ENCODE measurements around the gene CETN2. TPM values are rescaled to one million over a fixed set of nuclear protein-coding genes. Genes with fewer than 3 reads are reported as not detected.

CETN2 gene
- total RNA-seq, 1 experiment from 2014 or later, result 24.6 TPM

DNA sequence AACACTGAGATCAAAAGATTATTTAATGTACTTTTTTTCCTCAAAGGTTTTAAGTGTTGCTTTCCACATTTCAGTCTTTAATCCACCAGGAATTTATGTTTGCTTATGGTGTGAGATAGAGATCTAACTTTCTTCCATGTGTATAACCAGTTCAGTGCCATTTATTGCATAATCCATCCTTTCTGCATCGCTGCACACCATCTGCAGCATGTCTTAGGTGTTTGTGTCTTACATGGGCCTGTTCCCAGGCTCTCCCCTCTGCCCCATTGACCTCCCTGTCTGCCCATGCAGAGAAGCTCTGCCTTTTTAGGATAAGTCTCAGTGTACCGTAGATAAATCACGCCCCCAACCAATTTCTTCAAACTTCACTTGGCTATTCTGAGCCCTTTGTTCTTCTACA, 30.6 kb upstream of the CETN2 start:
- H3K4me3 Mint-ChIP-seq, result no peak overlapping the region; a peak in 1 of 5 replicates
- Histone ChIP-seq H3K18ac (ENCODE audit: insufficient read length, low read depth, low read length) (no peak overlapping the region), H2BK120ac (ENCODE audit: low read depth, low read length, poor library complexity, severe bottlenecking) (no peak overlapping the region), H3K56ac (ENCODE audit: insufficient read length, low read depth, low read length) (no peak overlapping the region), H3K79me1 (ENCODE audit: insufficient read depth, low read depth, low read length, poor library complexity, severe bottlenecking) (no peaks in the 10 kb centered on the region), H3K4me1 (ENCODE audit: insufficient read depth, low read length) (no peaks in the 10 kb centered on the region), H3K4ac (ENCODE audit: low read depth, low read length) (no peak overlapping the region), H3K23me2 (ENCODE audit: insufficient read length, low read depth, low read length, poor library complexity, severe bottlenecking) (no peaks in the 10 kb centered on the region), H2AK5ac (ENCODE audit: insufficient read length, low read length) (no peak overlapping the region), H4K5ac (ENCODE audit: insufficient read length, low read depth, low read length) (no peak overlapping the region), H2BK15ac (ENCODE audit: low read depth, low read length) (no peak overlapping the region), H3T11ph (ENCODE audit: low read length) (no peak overlapping the region), H3K9ac (ENCODE audit: extremely low read depth, insufficient read length, low read length) (no peak overlapping the region), H4K8ac (replicated peaks; ENCODE audit: insufficient read length, low read depth, low read length) (no peak overlapping the region), H3K27ac (ENCODE audit: insufficient read length, low read depth, low read length) (no peak overlapping the region), H3K4me2 (ENCODE audit: insufficient read depth, insufficient read length, low read length) (no peak overlapping the region), H3K23ac (ENCODE audit: insufficient read length, low read depth, low read length) (no peak overlapping the region), H4K91ac (ENCODE audit: insufficient read length, low read depth, low read length) (no peak overlapping the region), H2AFZ (ENCODE audit: low read length) (no peak overlapping the region), H2BK5ac (ENCODE audit: insufficient read length, low read length) (no peak overlapping the region), H4K20me1 (ENCODE audit: control insufficient read depth, insufficient read depth, insufficient read length) (no peaks in the 10 kb centered on the region), H2BK20ac (ENCODE audit: low read depth, low read length, poor library complexity, severe bottlenecking) (no peak overlapping the region), H3K14ac (ENCODE audit: insufficient read depth, low read length) (no peak overlapping the region), H3K9me3 (ENCODE audit: control insufficient read depth, low read depth, low read length) (peaks cover 25% of the 10 kb centered on the region), H2BK12ac (ENCODE audit: insufficient read length, low read depth, low read length) (no peak overlapping the region), H3K27me3 (ENCODE audit: insufficient read depth, low read length) (no peaks in the 10 kb centered on the region), H3K79me2 (ENCODE audit: insufficient read depth, low read length) (no peaks in the 10 kb centered on the region)
- no peaks in the 10 kb centered on the region for H3K4me1 Mint-ChIP-seq
- DNase-seq, result no peak
- TF ChIP-seq, protein P1, sequence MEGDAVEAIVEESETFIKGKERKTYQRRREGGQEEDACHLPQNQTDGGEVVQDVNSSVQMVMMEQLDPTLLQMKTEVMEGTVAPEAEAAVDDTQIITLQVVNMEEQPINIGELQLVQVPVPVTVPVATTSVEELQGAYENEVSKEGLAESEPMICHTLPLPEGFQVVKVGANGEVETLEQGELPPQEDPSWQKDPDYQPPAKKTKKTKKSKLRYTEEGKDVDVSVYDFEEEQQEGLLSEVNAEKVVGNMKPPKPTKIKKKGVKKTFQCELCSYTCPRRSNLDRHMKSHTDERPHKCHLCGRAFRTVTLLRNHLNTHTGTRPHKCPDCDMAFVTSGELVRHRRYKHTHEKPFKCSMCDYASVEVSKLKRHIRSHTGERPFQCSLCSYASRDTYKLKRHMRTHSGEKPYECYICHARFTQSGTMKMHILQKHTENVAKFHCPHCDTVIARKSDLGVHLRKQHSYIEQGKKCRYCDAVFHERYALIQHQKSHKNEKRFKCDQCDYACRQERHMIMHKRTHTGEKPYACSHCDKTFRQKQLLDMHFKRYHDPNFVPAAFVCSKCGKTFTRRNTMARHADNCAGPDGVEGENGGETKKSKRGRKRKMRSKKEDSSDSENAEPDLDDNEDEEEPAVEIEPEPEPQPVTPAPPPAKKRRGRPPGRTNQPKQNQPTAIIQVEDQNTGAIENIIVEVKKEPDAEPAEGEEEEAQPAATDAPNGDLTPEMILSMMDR (conservative IDR thresholded peaks at IDR 0.05), result no peak
- peaks cover 63 to 73% of the 10 kb centered on the region in 2 experiments for H3K9me3 Mint-ChIP-seq
- no peaks in the 10 kb centered on the region for H3K27me3 Mint-ChIP-seq (ENCODE audit: low read depth)
- WGBS (ENCODE audit: extremely low coverage, insufficient read length, low lambda C conversion rate), result no CpG with 5 or more reads among the region's 3 CpGs
- peaks cover 29 to 62% (median 38%) of the 10 kb centered on the region in 3 experiments for H3K36me3 Mint-ChIP-seq (ENCODE audit: insufficient read depth in 1 of 3, low read depth in 3 of 3)
- no peak overlapping the region; a peak in 1 of 7 replicates for H3K27ac Mint-ChIP-seq
